Hippocampal formation (tissue), 2 donors: ENCODE measurements around the gene NUBP2.

Experiments
- DNase-seq, 2 donors: peaks; one replicate each; lab custom pipeline; 2025; lab: John Stamatoyannopoulos, UW

Gene NUBP2

GRCh38 chr16:1782408-1783264 is at the start of gene NUBP2, which contains the start of gene SPSB3:
Gene NUBP2, plus strand, starts transcription at chr16:1782960. Its CDS starts 61 bp downstream, at chr16:1783021.
Gene SPSB3, minus strand, starts transcription at chr16:1782571. Its CDS starts 1,088 bp downstream, at chr16:1781483.
- peak; percentile 100 for DNase-seq

- DNase-seq: no peak
Measured at GRCh38 chr16:1734123-1734522, 48.6 kb upstream of the NUBP2 start.

- DNase-seq: no peak
Measured at GRCh38 chr16:1734816-1735215, 47.9 kb upstream of the NUBP2 start.

GRCh38 chr16:1740234-1740633 is 42.5 kb upstream of the NUBP2 start:
- no peak for DNase-seq

- DNase-seq: no peak
Measured at GRCh38 chr16:1740781-1741490, 41.8 kb upstream of the NUBP2 start.

GRCh38 chr16:1741553-1742165 is 41.1 kb upstream of the NUBP2 start:
- no peak for DNase-seq

- no peak for DNase-seq
Measured at GRCh38 chr16:1743376-1744337, 39.1 kb upstream of the NUBP2 start.

GRCh38 chr16:1744338-1744840 is 38.4 kb upstream of the NUBP2 start:
- DNase-seq: no peak

GRCh38 chr16:1745181-1745899 is 37.4 kb upstream of the NUBP2 start:
- DNase-seq: no peak

- DNase-seq: no peak
Measured at GRCh38 chr16:1745900-1746692, 36.7 kb upstream of the NUBP2 start.

- no peak for DNase-seq
Measured at GRCh38 chr16:1746693-1747195, 36.0 kb upstream of the NUBP2 start.

- DNase-seq: no peak
Measured at GRCh38 chr16:1747934-1748333, 34.8 kb upstream of the NUBP2 start.

GRCh38 chr16:1749152-1750117 is 33.3 kb upstream of the NUBP2 start:
- DNase-seq: no peak

- no peak for DNase-seq
Measured at GRCh38 chr16:1751946-1752345, 30.8 kb upstream of the NUBP2 start.

GRCh38 chr16:1752853-1753252 is 29.9 kb upstream of the NUBP2 start:
- no peak for DNase-seq

- no peak for DNase-seq
Measured at GRCh38 chr16:1754204-1754603, 28.6 kb upstream of the NUBP2 start.

GRCh38 chr16:1757714-1758461 is 24.9 kb upstream of the NUBP2 start:
- DNase-seq: no peak

GRCh38 chr16:1758923-1759322 is 23.8 kb upstream of the NUBP2 start:
- no peak for DNase-seq
